GM12872 (cell line): Measurements from ENCODE around the gene CHAC1.

Experiments used
- TF ChIP-seq, protein P1 (sequence below): IDR thresholded peaks from 3 replicates; pipeline ENCODE4 v1.5.1; 2011; ENCODE audit warnings: low read depth, mild to moderate bottlenecking, low read length, moderate library complexity; ENCODE audit not compliant: insufficient read depth

CHAC1 gene, protein sequence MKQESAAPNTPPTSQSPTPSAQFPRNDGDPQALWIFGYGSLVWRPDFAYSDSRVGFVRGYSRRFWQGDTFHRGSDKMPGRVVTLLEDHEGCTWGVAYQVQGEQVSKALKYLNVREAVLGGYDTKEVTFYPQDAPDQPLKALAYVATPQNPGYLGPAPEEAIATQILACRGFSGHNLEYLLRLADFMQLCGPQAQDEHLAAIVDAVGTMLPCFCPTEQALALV

DNA sequence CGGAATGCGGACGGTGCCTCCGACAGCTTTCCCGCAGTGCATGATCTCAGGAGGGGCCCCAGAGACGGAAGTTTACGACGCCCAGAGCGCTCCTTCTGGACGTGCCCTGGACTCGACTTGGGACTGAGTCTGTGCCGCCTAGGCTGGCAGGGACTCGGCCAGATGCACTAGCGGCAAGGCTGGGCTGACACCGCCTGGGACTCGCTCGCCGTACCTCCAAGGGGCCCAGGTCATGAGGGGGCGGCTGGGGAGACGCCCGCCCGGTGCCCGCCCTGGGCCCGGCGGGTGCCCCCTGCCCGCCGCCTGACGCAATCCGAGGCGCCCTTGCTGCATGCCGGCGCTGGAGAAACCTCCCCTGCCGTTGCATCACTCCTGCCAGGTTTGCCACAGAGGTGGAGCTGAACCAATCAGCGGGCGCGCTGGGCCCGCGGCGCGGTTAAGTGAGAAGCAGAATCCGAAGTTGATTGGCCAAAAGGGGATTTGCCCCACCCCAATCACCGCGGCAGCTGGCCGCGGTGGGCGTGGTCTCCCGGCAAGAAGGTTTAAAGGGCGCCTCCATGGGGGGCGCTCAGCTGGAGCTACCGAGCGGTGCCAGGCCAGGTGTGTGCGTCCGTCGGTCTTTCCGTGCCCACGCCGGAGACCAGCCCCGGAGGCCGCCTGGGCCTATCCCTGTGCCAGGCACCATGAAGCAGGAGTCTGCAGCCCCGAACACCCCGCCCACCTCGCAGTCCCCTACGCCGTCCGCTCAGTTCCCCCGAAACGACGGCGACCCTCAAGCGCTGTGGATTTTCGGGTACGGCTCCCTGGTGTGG is at the start of gene CHAC1:
TSS of gene CHAC1 (plus strand) at position 571 of the 812 bp plus-strand sequence. CDS start at position 684, 113 bp downstream.
- TF ChIP-seq, protein P1, sequence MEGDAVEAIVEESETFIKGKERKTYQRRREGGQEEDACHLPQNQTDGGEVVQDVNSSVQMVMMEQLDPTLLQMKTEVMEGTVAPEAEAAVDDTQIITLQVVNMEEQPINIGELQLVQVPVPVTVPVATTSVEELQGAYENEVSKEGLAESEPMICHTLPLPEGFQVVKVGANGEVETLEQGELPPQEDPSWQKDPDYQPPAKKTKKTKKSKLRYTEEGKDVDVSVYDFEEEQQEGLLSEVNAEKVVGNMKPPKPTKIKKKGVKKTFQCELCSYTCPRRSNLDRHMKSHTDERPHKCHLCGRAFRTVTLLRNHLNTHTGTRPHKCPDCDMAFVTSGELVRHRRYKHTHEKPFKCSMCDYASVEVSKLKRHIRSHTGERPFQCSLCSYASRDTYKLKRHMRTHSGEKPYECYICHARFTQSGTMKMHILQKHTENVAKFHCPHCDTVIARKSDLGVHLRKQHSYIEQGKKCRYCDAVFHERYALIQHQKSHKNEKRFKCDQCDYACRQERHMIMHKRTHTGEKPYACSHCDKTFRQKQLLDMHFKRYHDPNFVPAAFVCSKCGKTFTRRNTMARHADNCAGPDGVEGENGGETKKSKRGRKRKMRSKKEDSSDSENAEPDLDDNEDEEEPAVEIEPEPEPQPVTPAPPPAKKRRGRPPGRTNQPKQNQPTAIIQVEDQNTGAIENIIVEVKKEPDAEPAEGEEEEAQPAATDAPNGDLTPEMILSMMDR, result no peak

DNA sequence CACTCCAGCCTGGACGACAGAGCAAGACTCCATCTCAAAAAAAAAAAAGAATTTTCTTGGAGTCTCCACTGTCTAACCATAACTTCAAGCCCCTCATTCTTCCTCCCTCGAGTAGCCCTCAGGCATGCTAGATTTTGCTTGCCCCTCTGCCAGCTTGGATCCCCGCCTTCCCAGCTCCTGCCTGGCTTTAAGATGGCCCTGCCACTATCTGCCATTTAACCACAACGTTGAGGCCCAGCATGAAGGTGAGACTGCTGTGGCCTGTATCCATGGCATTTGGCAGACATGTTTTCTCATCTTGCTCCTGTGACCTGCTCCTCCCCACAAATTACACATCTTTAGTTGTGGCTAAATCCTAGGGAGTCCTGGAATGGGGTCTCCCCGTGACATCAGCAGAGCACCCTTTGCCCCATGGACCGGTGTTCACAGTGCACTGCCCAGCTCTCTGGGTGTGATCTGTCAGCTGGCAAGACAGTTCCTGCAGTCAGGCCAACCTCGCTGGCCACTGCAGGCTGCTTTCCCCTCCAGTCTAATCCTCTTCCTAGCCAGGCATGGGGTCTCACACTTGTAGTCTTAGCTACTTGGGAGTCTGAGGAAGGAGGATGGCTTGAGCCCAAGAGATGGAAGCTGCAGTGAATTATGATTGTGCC is 48.6 kb upstream of the CHAC1 start:
- TF ChIP-seq, protein P1, result no peak

DNA sequence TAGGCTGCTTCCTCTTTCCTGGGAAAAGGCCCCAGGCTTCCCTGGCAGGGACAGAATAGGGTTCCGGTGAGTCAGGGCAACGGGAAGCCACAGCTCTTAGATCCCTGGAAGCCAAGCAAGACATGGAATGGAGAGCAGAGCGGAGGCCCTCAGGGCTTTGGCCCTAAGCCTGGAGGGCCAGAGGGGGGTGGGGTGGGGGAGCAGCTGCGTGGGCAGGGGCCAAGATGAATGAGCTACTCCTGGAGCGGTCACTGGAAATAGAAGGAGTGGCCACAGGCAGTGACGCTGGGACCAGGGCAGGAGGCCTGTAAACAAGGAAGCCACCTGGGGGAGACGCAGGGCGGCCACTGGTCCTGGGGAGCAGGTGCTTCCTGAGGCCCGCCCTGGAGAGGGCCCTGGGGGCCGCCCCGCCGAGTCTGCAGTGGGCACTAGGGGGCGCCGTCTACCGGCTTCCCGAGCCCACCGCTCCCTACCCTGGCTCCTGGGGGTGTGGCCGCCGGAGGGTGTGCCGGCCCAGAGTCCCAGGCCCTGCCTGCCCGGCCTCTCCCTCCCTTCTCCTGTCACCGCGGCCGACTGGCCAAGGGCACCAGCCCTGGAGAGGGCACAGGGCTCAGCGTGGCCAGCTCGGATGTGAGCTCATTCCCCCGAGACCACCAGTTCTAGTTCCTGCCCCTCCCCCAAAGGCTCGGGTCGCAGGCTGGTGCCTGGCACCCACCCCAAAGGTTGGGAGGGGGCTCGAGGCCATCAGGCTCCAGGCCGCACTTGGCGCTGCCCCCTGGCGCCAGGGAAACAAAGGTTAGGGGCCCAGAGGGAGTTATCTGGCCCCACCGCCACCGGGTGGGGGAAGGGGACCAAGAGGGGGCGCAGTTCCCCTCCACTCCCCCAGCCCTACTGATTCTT is 46.9 kb upstream of the CHAC1 start:
- TF ChIP-seq, protein P1, result peak; percentile 88

DNA sequence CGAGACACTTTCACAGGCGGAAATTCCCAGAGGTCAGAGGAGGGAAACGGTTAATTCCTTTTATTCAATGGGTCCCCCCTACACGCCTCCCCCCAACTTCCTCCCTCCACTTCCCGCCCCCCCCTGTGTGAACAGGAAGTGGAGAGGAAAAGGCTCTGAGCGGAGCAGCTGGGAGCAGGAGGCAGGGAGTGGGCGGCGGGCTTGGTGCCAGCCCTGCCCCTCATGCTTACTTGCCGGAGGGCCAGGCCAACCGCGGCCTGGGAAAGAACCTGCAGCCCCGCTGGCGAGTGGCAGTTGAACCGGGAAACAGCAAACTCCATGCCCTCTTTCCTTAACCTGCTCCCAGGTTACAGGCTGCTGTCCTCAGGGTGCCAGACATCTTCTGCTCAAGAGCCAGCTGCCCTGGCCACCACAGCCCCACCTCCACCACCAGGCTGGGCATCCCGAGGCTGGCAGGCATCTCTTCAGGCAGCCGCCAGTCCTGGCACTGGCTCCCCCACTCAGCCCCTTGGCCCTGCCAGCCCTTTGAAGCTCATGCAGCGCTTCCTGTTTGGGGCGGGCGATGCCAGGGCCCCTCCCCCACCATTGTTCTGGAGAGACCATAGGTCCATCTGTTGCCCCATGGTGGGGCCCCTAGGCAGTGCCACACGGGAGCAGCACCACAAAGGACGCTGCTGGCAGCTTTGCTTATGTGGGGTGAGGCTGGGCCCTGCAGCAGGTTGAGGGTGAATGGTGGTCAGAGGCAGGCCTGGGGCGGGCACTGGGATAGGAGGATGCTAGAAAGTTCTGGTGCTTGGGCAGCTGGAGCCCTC is 46.1 kb upstream of the CHAC1 start:
- TF ChIP-seq, protein P1, result 0 out of 3 replicates have a peak, but pooled peaks have one; percentile 5

DNA sequence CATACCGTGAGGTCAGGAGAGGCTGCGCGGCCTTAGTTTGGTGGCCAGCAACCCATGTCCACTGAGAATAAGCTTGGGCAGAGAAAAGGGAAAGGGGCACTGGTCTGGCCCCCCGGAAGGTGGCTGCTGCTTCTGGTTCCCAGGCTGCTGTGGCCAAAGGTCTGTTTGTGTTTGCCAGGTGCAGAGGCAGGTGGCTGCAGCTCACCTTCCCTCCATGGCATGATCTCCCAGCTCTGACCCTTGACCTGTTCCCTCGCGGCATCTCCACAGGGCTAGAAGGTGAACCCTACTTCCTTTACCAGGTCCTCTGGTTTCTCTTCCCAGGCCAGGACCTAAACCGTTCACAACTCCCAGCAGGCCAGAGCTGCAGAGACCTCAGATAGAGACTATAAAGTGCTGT is 45.2 kb upstream of the CHAC1 start:
- TF ChIP-seq, protein P1, result no peak

DNA sequence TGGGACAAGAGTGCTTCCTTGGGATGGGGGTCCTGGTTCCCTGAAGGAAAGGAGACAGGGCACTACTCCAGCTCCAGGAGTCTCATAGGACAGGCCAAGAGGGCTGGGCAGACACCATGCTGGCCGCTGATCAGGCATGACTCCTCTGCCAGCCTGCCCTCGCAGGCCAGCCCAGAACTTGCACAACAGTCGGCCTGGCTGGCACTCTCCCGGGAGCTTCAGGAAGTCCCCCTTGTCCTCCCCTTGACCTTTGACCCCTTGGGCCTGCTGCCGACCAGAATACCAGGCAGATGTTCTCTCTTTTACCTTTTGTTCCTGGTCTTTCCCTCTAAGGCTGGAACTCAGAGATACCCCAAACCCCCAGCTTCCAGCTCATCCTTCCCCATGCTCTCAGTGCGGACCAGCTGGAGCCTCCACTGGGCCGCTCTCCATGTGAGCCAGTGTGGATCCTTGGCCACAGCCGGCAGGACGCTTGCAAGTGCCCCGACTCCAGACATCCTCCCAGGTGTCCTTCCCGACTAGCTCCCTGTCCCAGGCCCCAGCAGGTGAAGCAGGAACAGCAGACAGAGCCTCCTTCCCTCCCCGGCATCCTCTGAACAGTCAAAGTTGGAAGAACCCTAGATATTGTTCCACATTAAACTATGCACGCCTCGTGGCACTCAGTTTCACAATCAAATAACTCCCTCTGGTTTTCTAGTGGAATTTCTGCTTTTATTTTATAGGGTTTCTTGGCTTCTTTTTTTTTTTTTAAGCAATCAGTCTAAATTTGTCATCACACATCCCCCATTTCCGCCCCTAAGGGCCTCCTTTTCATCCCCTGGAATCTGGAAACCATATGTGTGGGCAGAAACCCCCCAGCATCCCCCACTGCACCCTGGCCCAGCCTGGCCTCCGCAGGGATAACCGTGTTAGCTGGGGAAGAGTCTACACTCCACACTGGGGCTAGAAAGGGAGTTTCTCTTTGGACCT is 43.3 kb upstream of the CHAC1 start:
- TF ChIP-seq, protein P1, result no peak
